Measurements from ENCODE around the gene DOK6.
"Not testable (repeated sequence)": the region's sequence is repeated elsewhere in the genome, so short reads cannot be mapped to it uniquely, and the experiment has no call there.

Gene DOK6

DNA sequence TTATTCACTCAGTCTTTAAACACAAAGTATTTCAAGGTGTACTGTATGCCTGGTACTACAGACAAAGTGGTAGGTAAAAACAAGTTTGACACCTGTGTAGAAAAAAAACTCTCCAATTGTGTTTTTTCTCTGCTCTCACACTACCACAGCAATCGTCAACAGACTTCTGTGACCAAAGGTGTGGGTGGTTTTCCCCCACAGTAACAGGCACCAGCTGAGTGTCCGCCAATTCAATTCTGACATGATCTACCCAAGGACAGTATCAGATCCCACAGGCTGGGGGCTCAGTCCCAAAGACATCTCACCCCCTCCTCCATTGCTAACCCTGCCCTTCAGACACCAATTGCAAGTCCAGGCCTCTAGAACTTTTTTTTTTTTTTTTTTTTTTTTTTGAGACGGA, 475.8 kb downstream of the DOK6 start:
- DNase-seq, result no peak

GRCh38 chr18:69878213-69878933, 477.7 kb downstream of the DOK6 start:
- no peak for DNase-seq

- DNase-seq, result not testable (repeated sequence)
These were observed 478.4 kb downstream of the DOK6 start for GRCh38 chr18:69879051-69879450.

DNA sequence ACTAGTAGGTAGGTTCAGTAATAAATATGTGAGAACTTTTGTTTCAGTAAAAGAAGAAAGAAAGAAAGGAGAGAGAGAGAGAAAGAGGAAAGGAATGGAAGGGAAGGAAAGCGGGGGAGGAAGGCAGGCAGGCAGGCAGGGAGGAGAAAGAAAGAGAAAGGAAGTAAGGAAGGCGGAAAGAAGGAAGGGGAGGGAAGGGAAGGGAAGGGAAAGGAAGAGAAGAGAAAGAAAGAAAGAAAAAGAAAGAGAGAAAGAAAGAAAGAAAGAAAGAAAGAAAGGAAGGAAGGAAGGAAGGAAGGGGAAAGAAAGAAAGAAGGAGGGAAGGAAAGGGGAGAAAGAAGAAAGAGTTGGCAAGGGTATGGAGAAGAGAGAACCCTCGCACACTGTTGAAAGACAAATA, 479.4 kb downstream of the DOK6 start:
- no peak for DNase-seq

DNA sequence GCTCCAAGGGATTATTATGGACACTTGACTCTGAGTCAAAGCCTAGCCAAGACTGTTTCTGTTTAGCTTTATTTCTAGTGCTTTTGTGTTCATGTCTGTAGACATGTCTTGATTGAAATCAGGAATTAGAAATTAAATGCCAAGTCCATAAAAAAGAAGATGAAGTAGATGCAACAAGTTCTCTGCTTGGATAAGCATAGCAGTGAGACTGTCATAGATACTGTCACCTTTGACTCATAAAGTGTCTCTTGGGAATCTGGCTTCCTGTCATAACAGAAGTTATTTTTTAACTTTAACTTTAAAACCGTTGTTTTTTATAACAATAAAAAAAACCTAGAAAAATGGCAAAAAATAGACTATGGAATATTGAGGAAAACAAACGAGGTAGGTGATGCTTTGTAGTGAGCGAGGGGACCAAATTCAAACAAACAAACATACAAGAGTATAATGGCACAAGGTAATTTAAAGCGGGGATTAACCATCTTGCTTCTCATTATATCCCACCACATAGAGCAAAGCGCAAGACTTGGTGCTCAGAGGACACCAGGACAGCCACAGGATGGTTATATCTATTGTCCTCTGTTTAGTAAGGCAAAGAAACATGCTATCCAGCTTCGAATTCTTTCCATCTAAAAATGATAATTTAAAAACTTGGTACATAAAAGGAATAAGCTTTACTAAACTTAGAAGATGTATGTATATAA, 482.4 kb downstream of the DOK6 start:
- no peak for DNase-seq

GRCh38 chr18:69883781-69884180, 483.1 kb downstream of the DOK6 start:
- DNase-seq, result no peak

DNA sequence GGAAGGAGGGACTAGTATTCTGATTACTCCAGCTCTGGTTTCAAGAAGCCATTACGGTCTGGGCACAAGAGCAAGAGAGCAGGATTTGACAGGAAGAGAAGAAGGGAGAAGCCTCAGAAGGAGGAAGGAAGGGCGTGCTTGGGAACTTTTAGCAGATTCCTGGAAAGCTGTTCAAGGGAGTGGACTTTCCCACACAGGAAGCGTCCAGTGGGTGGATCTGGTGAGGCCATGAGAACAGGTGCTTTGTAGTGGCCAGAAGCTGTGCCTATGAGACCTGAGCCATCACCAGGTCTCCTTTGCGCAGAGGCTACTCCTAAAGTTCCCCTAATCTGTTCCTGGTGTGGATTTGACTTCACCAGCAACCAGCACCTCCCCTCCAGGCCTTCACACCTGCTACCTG, 484.7 kb downstream of the DOK6 start:
- DNase-seq, result no peak

DNA sequence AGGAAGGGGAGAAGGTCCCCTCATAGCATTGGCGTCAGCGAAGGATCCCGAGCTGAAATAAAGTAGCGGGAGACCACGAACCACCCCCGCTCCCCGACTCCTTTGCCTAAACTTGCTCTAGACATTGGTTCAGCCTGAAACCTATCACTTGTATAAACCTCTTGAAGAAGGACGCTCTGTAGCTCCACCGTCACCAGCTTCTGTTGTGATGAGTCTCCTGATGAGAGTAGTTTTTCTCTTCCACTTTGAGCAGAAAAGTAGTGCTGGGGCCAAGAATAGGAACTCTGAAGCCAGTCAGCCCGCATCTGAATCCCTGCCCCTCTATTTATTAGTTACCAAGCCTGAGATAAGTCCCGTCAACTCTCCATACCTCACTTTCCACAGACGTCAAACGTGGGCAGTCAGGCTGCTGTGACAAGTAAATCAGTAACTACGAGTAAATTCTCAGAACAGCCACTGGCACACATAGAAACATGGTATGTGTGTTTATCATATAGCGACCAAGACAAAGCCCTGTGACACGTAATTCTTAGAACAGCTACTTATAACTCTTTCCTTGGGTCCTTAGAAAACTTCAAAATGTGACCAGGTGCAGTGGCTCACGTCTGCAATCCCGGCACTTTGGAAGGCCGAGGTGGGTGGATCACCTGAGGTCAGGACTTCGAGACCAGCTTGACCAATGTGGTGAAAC, 485.3 kb downstream of the DOK6 start:
- DNase-seq, result no peak

DNA sequence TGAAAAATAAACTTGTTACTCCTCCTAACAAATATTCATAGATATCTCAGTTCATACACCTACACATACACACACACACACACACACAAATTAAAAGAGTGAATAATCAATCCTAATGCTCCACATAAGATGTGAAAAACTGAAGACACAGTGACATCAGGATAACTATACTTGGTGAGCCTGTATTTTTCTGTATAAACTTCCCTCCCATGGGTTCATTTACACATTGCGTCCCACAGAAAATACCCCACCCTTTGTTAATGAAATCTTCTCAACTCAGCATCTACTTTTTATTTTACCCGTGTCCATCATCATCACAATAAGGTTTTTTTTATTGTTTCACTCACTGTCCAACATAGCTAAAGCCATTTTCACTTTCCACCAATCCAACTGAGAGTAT, 486.6 kb downstream of the DOK6 start:
- no peak for DNase-seq

GRCh38 chr18:69889009-69889408, 488.3 kb downstream of the DOK6 start:
- no peak for DNase-seq

- DNase-seq, result no peak
These were observed 489.9 kb downstream of the DOK6 start for GRCh38 chr18:69890558-69890957.

- DNase-seq, result no peak
These were observed 493.8 kb downstream of the DOK6 start for GRCh38 chr18:69894467-69894866.

GRCh38 chr18:69895066-69896047, 494.7 kb downstream of the DOK6 start:
- no peak for DNase-seq

- DNase-seq, result peak; percentile 4 to 34 (median 14)
These were observed 496.9 kb downstream of the DOK6 start for GRCh38 chr18:69897397-69898108.

GRCh38 chr18:69898241-69898861, 497.7 kb downstream of the DOK6 start:
- DNase-seq, result no peak
